ENCODE results near the gene DGCR2.
"Not testable (repeated sequence)": the region's sequence is repeated elsewhere in the genome, so short reads cannot be mapped to it uniquely, and the experiment has no call there.

DGCR2 gene

DNA sequence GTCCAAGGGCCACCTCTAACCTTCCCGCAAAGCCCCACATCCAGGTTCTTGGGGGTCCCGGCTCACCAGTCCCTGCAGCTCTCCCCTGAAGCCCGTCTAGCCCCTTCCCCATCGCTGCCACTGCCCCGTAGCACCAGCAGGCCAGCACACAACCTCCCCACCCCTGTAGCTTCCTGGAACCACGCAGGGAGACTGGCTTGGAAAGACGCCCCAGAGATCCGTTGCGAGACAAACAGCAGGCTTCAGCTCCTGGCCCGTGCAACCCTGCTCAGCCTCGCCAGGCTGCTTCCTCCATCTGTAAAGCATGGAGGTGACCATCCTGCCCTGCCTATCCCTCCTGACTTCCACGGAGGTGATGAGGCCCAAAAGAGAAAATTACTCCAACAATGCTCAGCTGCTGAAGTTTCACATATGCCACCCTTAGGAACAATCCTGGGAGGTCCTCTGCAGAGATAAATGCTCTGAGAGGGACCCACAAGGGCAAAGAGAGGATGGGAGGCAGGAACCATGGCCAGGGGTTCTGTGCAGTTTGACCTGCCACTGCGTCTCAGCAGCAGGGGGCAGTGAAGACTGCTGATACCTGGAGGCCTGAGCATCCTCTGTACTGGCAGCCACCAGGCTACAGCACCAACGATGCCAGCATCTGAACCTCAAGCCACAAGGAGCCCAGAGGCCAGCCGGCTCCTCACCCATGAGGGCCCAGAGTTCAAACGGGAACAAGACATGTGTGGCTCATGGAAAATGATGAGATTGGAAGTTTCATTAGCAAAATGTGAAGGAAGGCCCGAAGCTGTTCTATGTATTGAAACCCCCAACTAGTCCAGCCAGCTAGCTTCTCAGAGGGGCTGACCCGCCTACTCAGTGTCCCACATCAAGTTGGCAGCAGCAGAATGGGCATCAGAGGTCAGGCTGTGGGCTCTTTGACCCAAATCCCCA is 16.1 kb downstream of the DGCR2 start:
- DNase-seq = peak; percentile 71

DNA sequence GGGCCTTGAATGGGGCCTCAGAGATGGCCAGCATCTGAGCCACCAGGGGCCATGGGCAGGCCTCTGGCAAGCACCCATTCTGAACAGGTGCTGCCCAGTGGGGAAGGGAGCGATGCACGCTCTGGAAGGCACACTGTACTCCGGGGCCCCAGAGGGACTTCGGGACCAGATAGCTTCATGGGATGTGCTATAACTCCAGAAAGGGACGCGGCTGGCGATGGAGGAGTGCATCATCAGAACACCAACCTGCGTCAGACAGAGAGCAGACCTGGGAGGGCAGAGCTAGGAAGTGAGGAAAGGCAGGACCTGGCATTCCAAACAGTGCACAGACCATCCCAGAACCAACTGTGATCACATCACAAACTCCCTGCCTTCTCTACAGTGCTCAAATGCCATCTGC is 16.8 kb downstream of the DGCR2 start:
- no peak for DNase-seq

DNA sequence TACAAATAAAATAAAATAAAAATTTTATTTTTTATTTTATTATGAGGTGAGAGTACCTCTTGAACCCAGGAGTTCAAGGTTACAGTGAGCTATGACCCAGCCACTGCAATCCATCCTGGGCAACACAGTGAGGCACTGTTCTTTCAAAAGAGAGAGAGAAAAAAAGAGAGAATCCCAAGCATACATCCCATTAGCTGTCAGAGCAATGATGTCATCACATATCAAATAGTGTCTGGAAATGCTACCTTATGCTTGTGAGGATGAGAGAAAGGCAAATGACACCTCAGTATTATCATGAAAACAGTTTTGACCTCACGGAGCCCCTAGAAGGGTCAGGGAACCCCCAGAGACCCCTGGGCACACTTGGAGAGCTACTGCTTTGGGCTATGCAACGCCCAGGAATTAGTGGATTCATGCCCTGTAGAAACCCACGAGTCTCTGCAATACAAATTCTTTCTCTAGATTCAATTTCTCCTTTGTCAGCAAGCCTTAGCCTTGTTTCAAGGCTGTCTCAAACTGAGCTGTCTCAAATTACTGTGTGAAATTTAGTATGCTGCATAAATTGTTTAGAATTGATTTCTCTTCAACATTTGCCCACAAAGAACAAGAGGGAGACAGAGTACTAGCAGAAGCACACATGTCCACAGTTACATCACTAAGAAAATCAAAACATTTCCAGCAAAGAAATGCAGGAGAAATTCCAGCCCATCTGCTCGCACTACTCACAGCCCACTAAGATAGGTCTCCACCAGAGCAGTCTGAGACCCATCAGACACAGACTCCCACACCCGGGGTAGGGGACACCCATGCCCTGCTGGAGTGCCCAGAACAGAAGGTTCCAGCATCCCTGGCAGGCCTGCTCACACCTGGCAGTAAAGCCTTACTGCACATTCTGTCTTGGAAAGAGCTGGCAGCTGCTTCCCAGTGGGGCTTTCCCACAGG is 18.1 kb downstream of the DGCR2 start:
- DNase-seq = no peak

DNA sequence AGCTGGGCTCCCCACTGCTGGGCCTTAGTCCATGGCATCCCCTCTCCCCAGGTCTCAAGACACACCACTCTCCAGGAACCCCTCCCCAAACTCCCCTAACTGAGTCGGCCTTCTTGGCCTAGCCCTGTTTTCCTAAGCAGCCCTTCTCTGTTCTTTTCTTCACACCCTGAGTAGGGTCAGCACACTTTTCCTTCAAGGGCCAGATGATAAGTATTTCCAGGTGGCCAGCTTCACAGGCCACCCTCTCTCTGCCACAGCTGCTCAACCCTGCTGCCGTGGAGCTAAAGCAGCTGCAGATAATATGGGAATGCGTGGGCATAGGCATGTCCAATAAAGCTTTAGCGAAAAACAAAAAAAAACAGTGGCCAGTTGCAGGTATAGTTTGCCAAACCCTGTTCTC is 24.1 kb downstream of the DGCR2 start:
- DNase-seq = no peak

DNA sequence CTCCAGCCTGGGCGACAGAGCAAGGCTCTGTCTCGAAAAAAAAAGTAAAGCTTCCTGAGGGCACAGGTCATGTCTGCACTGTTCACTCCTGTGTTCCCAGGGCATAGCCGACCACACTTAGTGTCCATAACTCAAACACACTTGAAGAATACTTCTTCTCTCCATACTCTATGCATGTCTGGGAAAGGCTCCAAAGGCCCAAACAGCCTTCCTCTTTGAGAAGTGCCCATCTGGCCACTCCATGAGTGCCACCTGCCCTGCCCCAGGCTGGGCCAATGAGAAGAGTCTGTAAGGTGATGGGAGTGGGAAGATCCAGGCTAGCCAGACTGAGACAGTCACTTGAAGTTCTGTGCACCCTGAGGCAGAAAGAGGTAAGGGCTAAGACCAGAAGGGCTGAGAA is 24.7 kb downstream of the DGCR2 start:
- no peak for DNase-seq

DNA sequence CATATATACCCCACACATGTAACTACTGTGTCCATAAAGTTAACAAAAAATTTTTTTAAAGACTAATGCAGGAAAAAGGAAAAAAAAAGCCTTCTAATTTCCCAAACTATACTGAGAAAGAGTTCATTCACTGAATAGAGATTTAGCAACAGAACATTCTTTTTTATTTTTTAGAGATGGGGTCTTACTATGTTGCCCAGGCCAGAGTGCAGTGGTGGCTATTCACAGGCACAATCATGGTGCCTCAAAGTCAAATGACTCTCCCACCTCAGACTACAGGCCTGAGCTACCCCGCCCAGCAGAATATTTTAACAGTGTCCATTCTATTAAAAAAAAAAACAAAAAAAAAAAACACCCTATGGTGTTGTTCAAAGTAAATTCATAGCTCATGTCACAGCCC is 25.7 kb downstream of the DGCR2 start:
- DNase-seq = no peak

DNA sequence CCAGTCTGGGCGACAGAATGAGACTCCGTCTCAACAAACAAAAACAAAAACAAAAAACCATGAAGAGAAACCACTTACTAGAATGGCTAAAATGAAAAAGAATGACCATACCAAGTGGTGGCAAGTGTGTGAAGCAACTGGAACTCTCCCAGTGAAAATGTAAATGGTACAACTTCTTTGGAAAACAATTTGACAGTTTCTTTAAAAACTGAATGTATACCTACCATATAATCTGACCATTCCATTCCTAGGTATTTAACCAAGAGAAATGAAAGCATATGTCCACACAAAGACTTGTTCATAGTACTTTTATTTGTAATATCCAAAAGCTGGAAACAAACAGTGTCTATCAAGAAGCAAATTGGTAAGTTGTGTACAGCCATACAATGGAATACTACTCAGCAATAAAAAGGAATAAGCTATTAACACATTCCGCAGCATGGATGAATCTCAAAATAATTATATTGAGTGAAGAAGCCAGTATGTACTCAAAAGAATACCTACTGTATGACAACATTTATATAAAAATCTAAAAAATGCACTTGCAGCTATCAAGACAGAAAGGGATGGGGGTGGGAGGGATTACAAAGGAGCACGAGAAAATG is 27.7 kb downstream of the DGCR2 start:
- DNase-seq = no peak

DNA sequence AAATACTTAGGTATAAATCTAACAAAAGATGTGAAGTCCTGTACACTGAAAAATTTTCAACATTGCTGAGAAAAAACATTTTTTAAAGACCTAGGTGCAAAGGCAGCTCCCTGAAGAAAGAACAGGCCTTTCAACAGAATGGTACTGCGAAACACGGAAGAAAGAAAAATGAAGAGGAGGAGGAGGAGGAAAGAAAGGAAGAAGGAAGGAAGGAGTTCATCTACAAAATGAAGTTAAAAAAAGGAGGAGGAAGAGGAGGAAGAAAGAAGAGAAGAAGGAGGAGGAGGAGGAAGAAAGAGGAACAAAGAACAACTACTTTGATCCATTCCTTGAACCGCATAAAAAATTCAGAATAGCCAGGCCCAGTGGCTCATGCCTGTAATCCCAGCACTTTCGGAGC is 29.5 kb downstream of the DGCR2 start:
- no peak for DNase-seq

DNA sequence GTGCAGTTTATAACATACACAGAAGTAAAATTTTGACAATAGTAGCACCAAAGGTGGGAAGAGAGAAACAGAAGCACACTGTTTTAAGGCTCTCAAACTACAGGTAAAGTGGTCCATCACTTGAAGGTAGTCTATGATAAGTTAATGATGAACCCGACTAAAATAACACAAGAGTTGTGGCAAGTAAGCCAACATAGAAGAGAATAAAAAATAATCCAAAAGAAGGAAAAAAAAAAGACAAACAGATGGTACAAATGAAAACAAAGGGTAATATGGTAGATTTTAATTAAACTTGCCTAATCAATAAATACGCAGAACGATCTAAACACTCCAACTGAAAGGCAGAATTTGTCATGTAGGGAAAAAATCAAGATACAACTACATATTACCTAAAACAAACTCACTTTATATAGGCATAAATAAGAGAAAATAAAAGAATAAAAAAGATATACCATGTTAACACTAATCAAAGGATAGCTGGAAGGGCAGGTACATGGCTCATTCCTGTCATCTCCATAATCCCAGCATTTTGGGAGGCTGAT is 31.6 kb downstream of the DGCR2 start:
- no peak for DNase-seq

DNA sequence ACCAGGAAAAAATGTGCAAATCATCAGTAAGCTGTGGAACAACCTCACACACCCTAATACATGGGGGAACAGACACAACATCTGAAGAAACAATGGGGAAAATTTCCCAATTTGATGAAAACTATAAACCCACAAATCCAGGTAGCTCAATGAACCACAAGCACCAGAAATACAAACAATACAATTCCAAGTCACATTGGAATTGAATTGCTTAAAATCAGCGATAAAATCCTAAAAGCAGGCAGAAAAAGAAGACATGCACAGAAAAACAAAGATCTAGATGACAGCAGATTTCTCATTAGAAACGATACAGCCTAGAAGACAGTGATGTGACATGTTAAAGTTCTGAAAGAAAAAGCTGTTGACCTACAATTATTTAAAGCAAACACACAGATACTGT is 32.0 kb downstream of the DGCR2 start:
- DNase-seq = no peak

DNA sequence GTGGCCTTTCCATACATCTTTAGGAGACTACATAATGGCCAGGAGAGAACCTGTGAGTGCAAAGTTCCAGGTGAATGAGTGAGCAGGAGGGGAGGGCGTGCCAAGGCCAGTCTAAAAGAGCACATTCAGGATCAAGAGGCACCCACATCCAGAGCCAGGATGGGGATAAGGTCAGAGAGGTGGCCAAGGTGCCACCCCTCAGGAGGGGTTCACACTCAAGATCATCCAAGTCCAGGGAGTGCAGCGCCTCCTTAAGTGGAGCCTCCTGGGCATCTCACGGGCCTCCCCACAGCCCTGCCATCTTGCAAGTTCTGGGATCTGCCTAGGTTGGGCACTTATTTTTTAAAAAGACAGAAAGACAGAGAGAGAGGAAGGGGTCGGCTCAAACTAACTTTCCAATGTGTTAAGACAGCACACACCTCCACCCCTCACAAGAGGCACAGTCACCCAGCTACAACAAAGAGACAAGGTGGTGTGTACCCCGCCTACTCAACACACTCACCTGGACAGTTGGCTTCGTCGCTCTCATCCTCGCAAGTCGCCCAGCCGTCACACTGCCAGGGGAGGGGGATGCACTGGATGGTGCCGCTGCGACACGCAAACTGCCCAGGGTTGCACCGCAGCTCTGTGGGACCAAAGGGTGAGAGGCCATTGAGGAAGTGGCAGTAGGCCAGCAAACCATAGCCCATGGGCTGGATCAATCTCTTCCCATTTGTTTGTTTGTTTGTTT is 33.2 kb downstream of the DGCR2 start:
- DNase-seq = no peak

DNA sequence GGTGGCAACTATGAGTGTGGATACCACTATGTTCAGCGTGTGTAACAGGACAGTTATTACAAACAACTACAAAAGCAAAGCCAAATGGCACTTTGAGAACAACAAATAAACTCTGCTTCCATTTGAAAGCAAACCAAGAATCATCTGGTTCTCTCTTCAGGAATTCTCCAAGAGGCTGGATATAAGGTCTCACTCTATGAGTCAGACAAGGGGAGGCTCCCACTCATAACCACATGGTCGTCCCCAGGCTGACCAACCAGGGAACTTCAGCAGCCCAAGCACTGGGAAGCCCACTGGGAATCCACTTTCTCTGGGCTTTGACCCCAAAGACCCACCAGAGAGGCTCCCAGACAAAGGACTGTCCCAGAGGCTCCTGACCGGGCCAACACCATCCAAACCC is 35.3 kb downstream of the DGCR2 start:
- no peak for DNase-seq

DNA sequence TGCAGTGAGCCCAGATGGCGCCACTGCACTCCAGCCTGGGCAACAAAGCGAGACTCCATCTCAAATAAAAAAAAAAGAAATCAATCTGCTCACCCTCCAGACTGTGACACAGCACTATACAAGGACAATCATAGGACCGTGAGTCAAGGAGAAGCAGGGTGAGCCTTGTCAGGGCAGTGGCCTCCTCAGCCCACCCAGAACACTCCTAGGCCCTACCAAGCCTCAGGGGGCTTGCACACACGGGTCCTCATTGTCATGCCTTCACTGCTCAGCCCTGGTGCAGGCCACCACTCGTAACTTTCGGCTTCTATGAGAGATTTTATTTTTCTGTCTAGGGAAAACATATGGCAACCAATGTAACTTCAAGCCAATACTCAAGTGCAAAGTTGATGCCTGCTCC is 35.8 kb downstream of the DGCR2 start:
- DNase-seq = no peak

DNA sequence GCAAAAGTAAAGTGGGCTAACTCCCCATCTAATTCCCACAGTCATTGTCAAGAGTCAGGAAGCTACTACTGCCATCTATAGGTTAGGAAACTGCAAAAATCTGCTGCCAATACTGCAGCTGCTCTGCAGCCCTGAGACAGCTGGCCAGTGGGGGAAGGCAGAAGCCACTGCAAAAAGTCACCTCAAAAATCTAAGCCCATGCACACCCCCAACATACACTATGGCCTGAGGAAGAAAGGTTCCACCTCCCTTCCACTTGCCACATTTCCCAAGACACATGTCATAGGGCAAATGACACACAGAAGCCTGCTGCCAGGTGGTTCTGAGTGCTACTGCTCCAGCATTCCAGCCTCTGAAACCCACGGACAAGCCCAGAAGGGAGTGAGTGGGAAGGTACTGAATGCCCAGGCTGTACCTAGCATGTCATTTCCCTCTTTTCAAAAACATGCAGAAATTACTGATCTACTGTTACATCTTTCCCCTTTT is 36.9 kb downstream of the DGCR2 start:
- DNase-seq = no peak

DNA sequence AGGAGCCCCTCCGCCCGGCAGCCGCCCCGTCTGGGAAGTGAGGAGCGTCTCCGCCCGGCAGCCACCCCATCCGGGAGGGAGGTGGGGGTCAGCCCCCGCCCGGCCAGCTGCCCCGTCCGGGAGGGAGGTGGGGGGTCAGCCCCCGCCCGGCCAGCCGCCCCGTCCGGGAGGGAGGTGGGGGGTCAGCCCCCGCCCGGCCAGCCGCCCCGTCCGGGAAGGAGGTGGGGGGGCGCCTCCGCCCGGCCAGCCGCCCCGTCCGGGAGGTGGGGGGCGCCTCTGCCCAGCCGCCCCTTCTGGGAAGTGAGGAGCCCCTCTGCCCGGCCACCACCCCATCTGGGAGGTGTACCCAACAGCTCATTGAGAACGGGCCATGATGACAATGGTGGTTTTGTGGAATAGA is 37.6 kb downstream of the DGCR2 start:
- DNase-seq = not testable (repeated sequence)

DNA sequence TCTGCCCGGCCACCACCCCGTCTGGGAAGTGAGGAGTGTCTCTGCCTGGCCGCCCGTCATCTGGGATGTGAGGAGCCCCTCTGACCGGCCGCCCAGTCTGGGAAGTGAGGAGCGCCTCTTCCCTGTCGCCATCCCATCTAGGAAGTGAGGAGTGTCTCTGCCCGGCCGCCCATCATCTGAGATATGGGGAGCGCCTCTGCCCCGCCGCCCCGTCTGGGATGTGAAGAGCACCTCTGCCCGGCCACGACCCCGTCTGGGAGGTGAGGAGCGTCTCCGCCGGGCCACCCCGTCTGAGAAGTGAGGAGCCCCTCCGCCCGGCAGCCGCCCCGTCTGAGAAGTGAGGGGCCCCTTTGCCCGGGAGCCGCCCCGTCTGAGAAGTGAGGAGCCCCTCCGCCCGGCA is 38.1 kb downstream of the DGCR2 start:
- not testable (repeated sequence) for DNase-seq

DNA sequence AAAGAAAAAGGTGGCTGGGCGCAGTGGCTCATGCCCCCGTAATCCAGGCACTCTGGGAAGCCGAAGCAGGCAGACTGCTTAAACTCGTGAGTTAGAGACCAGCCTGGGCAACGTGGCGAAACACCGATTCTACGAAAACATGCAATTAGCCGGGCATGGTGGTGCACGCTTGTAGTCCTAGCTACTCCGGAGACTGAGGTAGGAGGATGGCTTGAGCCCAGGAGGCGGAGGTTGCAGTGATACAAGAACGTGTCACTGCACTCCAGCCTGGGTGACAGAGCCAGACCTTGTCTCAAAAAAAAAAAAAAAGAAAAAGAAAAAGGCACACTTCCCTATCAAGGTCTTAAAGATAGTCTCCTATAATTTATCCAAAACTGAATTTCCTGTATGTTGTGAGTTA is 39.4 kb downstream of the DGCR2 start:
- no peak for DNase-seq

DNA sequence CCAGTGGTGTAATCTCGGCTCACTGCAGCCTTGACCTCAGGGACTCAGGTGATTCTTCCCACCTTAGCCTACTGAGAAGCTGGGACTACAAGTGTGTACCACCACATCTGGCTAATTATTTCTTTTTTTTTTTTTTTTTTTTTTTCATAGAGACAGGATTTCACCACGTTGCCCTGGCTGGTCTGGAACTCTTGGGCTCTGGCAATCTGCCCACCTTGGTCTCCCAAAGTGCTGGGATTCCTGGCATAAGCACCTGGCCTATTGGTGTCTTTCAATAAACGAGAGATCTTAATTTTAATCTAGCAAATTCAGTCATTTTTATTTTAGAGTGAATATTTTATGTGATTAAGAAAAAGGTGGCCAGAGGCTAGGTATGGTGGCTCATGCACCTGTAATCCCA is 40.1 kb downstream of the DGCR2 start:
- no peak for DNase-seq

DNA sequence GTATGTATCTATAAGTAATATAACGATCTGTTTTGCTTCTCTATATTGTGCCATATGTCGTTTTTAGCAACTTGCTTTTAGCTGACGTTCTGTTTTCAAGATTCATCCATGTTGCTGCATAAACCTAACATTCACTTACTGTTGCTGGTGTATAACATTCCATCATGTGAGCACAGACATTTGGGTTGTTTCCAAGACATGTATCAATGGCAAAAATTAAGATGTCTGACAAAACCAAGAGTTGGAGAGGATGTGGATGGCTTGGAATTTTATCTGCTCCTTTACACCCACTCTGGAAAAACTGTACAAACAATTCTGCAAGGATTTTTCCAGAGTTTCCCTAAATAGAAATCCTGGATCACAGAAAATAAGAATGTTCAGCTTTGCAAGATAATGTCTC is 40.9 kb downstream of the DGCR2 start:
- no peak for DNase-seq

DNA sequence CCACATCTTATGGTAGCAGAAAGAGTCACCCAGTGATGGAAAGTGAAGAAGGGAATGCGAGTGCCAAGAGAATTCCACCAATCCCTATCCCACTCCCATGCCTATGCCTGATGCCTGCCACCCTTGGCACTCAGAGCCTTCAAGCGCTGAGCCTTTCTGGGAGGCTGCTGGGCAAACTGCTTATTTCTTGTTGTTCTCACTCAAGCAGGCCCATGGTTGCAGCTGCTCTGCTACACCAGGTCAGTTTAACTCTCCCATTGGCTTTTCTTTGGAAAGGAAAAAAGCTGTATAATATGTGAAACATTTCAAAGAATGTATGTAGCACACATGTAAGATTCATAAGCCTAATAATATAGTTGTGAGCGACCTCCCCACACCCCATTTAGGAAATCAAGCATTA is 41.4 kb downstream of the DGCR2 start:
- DNase-seq = no peak

DNA sequence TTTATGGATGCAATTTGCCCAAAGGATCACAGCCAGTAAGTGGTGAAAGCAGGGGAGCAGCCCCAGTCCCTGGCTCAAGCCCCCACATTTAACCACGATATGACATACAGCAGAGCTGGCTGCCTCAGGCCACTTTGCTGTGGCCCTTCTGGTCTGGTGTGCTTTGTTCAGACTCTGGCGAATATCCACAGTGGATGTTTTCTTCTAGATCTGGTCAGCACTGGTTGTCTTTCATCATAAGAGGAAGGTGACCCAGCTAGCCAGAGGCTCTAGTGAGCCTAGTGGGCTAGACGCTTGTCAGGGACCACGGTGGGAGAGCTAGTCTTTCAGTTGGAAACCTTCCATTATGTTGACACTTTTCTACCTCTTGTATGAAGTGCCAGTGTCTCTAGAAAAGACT is 42.5 kb downstream of the DGCR2 start:
- no peak for DNase-seq

DNA sequence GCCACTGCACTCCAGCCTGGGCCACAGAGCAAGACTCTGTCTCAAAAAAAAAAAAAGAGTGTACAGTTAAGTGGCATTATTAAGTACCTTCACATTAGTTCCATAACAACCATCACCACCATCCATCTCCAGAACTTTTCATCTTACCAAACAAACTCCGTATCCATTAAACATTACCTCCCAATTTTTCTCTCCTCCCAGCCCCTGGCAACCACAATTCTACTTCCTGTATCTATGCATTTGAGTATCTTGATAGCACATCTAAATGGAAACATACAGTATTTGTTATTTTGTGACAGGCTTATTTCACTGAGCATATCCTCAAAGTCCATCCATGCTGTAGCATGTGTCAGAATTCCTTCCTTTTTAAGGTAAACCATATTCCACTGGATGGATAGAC is 46.8 kb downstream of the DGCR2 start:
- no peak for DNase-seq

Data from CD4-positive, alpha-beta T cell treated with Interleukin-17A for 4 hours (primary cell).